DMS53 (cell line): ENCODE results near the gene AMPD1.

Experiments used
- DNase-seq: peaks from one replicate; lab custom pipeline; 2025; lab: John Stamatoyannopoulos, UW

Gene AMPD1

DNA sequence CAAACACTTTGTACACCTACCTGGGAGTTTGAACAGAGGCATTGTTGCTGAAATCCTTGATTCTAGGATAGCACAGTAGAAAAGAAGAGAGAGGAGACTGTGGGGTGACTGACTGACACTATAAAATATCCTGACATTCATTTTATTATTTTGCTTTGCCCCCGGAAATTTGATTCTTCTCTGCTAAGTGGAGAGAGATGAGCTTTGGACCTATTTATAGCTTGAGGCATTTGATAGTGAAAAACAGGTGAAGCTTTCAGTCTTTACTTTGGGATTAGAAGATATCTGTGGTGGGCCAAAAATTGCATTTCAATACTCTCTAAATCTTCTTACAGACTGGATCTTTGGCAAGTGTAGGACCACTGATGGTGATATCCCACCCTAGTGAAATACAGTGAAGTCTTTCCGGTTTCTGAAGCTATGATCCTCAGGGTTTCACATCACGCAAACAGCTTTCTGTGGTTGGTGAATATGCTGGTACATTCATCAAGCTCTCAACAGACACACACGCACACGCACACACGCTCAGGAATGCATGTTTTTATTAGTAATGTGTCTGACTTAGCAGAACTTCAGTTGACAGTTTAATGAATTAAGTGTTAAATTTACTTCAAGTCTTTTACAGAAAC lies at the start of gene AMPD1:
Gene AMPD1 (minus strand): TSS at position 117 of the 629 bp plus-strand sequence. CDS start 75 bp downstream, at position 42.
- DNase-seq: no peak

DNA sequence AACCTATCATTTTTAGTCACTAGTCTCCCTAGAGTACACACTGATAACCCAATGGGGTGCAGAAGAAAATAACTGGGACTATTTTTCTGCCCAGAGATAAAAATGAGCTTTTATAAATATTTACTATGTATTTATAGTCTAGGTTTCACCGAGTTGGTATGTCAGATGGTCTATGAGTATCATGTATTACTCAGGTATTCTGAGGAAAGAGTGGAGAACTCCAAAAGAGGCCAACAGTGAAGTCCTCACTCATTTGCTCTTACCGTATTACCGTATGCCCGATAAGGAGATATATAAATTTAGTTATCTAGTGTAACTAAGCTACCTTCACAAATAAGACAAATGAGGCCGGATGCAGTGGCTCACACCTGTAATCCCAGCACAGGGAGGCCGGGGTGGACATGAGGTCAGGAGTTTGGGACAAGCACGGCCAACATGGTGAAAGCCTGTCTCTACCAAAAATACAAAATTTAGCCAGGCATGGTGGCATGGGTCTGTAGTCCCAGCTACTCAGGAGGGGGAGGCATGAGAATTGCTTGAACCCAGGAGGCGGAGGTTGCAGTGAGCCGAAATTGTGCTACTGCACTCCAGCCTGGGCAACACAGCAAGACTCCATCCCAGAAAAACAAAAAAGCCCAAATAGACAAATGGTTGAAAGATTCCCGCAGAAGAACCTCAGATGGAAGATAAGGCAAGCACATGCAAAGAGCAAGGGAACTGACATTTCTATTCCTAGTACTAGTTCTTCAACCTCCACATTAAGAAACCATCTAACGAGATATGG lies 46.8 kb upstream of the AMPD1 start:
- DNase-seq: no peak

DNA sequence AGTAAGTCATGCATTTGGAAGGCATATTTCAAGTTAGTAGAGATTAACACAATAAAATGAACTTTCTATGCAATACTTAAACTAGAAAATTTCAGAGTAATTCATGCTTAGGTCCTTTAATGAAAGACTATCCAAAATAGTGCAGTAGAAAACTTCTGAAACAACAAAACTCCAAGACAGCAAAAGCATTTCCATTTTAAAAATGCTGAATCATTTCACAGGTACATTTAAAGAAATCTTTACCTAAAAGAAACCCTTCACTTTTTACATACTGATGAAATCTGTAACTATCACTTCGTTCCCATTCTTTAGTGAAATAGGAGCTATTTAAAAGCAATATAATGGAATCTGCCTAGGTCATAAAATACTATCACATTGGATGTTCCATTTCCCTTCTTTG lies 45.0 kb upstream of the AMPD1 start:
- DNase-seq: no peak

DNA sequence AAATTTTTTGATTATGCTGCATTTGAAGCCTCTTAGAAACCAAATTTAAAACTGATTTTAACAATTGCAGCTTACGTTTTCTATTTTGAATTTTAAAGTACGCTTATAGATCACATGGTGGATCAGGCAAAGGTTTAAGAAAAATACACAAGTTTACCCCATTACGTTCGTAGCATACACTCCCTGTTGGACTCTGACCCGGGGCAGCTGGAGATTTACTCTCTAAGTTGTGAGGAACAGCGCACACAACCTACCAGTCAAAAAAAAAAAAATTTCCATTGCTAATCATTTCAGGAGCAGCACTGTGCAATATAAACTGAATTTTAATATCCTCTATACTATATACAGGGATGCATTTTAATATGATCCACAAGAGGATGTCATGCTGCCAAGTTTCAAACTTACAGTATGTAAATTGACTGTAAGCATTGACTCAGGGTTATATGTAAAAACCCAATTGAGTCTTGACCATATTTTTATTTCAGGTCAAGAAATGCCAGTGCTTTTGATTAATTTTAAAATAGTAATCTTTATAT lies 42.0 kb upstream of the AMPD1 start:
- DNase-seq: no peak

DNA sequence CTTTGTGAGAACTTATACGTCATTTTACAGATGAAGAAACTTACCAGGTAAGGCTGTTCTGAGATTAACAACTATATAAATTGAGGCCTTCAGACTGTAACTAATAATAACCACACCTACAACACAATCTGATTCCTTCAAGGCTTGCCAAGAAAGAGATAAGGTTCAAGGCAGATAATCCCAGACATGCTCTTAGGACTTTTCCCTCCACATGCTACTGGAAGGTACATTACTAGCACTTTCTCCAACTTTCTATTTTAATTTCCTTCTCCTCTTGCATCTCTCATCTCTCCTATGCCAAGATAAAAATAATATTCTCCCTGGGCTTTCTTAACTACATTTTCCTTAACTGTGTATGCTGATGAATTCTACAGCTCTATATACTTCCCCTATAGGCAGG lies 40.1 kb upstream of the AMPD1 start:
- DNase-seq: no peak

DNA sequence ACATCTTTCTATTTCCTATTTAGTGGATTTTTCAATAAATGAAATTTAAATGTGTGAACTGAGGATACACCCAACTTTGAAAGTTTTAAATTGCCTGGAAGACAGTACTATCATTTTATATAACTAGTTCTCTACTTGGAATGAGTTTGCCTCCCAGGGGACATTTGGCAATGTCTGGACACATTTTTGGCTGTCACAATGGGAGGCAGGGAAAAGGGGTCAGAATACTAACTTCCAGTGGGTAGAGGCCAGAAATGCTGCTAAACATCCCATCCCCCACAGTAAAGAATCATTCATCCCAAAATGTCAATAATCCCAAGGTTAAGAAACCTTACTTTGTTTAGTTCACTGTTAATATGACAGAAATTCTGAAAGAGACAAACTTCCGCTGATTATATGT lies 34.4 kb upstream of the AMPD1 start:
- no peak for DNase-seq

DNA sequence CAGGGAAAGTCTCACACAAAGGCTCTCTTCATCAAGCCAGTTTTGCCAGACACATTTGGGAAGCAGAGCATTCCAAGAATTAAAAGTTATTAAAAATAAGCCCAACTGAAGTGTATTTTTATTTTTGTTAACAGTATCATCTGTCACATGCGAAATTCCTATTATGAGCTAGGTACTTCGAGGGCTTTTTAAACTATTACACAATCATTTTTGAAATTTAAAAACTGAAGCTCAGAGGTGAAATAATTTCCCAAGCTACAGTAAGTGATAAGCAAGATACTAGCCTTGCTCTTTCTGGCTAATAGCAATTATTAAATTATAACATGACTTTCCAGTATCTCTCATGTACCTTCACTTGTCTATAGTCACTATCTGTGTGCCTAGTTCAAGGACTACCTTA lies 33.2 kb upstream of the AMPD1 start:
- no peak for DNase-seq

DNA sequence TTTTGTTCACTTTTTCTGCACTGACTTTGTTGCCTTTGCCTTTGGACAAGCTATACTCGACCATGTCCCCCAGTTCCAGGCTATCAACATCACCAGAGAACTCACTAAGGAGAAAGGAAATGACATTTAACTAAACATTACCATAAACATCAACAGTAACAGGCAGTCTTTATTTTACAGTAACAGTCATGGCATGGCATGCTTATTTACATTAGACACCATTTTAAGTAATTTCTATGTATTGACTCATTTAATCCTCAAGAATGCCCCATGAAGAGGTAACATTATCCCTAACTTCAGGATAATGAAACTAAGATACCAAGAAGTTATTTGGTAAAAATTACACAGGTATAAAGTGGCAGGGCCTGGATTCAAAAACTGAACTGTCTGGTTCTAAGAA lies 29.9 kb upstream of the AMPD1 start:
- no peak for DNase-seq

DNA sequence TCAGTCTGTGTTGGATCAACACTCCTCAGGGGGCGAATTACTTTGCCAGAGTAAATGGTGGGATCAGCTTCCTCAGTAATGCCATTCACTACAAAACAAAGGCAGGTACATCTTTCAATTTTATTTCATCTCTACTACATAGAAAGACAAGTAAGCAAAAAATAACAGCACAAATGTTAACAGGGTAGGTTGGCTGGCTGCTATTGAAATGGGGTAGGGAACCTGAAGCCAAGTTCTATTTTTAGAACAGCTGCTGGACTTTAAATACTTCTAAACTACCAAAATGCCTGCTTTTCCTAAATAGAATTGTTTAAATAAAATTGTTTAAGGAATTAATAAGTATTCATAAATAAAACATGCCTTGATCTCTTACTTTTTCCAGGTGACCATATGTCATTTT lies 28.6 kb upstream of the AMPD1 start:
- no peak for DNase-seq

DNA sequence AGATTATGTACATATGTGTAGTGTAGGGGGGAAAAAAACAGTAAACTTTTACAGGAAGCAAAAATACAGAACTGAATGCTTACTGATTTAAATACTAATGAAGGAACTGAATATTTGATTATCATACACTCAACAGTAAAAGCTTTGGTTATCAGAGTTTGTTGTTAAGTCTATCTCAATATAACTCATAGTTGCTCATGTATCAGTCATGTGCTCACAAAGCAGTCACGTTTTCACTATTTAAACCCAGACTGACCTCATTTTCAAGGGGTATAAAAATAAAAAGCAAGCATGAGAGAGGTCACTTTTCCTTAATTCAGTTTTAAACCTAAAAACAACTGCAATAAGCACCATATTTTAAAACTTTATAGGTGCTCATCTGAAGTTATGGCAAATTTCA lies 28.1 kb upstream of the AMPD1 start:
- no peak for DNase-seq

DNA sequence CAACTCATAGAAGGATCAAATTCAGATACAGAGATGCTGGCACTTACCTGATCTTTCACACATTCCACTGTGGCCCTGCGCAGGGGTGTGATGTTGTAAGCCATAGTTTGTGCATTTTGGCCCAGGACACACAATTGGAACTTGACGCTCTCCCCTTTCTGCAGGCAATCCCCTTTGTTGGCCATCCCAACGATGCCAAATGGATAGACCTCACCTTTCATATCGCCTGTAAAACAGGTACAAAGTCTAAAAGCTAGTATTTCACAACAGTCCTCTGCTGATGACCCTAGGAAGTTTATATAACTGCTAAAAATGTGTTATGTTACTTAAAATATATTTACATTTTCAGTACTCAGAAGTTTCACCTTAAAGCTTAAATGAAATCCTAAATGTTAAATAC lies 25.1 kb upstream of the AMPD1 start:
- DNase-seq: no peak

DNA sequence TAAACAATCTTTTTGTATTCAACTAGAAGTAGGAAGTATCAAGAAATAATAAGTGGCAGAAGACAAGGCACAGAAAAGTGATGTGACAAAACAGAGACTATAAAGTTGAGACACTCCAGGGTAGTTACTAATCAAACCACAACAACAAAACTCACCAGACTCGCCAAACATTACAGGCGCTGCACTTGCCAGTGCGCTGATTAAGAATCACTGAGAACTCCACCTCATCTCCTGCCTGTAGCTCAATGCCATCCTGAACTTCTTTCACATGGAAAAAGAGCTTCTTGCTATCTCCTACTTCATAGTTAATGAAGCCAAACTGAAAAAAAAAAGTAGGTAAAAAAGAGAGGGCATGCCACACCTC lies 24.1 kb upstream of the AMPD1 start:
- DNase-seq: no peak

DNA sequence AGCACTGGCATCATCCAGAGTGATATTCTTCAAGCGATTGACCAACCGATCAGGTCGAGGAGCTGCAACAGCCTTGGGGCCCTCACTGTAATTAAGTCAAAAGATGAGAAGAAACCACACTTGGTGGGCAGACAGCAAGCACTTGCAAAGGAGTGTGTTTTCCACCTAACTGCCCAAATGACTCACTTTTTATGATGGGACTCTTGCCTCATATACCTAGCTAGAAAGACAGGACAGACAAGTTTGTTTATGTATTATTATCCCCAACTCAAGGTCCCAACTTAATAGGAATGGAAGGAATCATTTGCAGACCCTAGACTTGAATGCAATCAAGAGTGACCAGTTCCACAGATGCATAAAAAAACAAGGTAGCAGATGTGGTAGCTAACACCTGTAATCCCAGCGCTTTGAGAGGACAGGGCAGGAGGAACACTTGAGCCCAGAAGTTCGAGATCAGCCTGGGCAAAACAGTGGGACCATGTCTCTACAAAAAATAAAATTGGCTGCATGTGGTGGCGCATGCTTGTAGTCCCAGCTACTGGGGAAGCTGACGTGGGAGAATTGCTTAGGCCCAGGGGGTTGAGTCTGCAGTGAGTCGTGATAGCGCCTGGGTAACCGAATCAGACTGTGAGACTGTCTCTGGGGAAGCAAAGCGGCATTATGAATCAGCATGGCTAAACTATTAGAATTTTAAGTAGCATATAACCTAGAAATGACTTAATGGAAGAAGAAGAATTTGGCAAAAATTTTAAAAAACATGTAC lies 23.5 kb upstream of the AMPD1 start:
- peak; percentile 24 for DNase-seq

DNA sequence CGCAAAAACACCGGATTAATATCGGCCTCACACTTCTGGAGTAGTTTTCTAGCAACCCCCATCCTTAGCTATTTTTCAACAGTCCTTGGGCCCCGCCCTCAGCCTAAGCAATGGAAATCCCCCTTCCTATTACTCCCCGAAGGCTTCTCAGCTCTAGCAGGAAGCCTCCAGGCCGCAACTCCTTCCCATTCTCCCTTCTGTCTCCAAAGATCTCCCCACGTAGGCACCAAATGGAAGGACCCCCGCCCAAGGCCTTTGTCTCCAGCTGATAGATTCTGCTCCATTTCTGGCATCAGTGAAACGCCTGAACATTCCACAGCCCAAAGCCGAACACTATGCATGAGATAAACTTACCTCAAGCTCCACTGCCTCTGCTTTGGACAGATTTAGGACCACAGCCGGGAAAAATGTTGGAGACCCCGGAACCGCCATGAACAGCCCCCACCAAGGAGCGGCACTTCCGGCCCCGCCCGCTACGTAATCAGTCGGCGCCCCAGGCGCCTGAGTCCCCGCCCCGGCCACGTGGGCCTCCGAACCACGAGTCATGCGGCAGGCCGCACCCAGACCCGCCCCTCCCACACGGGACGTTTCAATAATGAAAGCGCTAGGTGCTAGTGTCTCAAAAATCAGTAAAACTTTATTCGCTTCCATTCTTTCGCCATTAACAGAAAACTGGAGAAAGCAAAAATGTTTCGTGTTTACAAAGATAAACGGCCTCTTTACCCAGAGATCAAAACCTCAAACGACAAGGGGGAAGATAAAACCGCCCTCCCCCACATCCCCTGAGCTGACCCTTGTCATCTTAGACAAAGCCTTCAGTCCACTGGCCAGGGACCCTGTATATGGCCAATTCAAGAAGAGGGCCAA lies 21.2 kb upstream of the AMPD1 start, which contains the start of gene NRAS:
Gene NRAS (minus strand): TSS at position 468 of the 867 bp plus-strand sequence. CDS start 611 bp downstream, outside the sequence.
- DNase-seq: peak; percentile 95

DNA sequence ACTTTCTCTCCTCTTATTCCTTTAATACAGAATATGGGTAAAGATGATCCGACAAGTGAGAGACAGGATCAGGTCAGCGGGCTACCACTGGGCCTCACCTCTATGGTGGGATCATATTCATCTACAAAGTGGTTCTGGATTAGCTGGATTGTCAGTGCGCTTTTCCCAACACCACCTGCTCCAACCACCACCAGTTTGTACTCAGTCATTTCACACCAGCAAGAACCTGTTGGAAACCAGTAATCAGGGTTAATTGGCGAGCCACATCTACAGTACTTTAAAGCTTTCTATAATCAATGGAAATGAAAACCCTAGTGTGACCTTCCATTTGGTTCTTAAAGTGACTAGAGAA lies 20.6 kb upstream of the AMPD1 start:
- no peak for DNase-seq

DNA sequence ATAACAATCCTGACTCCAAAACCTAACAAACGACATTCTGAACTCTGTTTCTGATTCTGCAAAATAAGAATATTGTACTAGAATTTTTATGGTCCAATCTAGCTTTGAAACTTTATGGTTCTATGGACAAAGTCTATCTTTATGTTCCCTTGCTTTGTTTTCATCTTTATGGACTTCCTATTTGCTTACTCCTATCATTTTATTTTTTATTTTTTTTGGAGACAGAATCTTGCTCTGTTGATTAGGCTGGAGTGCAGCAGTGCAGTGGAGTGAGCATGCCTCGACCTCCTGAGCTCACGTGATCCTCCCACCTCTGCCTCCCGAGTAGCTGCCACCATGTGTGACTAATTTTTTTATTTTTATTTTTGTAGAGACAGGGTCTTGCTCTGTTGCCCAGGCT lies 17.6 kb upstream of the AMPD1 start:
- no peak for DNase-seq

DNA sequence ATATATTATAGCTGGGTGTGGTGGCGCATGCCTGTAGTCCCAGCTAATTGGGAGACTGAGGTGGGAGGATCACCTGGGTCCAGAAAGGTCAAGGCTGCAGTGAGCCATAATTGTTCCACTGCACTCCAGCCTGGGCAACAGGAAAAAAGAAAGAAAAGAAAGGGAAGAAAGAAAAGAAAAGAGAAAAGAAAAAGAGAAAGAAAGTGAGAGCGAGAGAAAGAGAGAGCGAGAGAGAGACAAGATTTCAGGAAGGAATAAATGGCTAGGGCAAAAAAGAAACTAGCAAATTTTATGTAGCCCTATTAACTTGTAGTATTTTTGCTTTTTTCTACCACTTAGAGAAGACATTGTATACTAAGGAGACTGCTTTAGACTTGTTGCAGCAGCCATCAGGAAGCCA lies 15.0 kb upstream of the AMPD1 start:
- DNase-seq: no peak

DNA sequence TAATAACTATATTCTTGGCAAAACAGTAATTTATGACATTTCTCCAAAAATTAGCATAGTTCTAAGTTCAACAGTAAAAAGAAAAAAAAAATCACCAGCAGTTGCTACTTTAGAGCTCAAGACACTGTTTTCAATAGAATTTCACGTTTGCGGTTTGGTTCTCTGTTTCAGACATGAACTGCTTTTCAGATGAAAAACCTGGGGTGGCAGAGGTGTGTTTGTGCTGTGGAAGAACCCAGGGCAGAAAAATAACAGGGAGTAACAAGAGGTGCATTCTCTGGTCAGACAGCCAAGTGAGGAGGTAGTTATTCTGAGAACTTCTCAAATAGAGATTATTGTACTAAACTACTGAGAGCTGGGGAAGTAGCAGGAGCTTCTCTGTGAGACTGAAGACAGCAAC lies 12.3 kb upstream of the AMPD1 start:
- DNase-seq: no peak

DNA sequence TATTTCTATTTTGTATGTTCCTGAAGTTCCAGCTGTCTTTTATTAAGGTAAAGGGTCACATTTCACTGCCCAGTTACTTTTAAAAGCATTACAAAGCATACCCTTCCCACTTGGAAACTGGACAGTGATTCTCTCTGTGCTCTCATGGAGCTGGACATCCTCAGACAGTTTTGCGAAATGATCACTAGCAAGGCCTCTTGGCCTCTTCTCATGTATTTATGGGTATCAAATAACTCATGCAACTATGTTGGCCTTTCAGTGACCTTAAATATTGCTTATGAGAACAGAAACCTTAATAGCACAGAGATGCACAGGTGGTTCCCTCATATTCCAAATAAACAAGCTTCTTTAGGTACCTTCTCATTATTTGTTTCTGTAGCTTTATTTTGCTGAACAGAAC lies 7.9 kb upstream of the AMPD1 start:
- no peak for DNase-seq

DNA sequence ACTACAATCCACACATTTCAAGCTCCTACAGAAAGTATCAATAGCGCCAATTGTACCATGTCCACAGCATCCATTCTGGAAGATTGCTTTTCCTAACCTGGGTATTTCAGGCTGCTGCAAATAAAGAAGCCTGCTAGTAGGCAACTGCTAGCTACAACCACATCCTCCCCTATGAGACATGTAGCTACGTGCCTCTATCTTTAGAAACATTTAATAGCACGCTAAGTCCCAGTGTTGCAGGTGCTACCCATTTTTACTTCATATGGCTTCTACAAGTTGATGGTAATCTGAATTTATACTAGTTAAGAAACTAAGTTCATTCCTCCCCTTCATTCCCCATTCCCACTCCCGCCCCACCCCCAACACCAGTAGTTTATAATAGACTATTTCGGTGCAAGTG lies 7.4 kb upstream of the AMPD1 start:
- DNase-seq: no peak

DNA sequence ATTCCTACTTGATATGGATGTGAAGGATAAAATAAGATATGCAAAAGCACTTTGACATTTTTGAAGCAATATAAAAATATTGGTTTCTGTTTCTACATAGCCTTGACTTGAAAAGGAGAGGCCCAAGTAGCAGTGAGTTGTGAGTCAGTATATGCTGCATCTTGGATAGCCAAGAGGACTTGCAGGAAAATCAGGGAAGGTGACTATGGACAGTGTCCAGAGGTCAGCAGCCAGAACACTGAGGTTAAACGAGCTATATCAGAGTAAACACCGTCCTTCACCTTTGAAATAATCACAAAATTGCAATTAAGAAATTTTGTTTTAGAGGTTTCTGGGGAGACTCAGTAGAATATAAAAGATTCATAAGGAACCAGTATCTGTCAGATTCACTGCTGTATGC lies 6.6 kb upstream of the AMPD1 start:
- DNase-seq: no peak

DNA sequence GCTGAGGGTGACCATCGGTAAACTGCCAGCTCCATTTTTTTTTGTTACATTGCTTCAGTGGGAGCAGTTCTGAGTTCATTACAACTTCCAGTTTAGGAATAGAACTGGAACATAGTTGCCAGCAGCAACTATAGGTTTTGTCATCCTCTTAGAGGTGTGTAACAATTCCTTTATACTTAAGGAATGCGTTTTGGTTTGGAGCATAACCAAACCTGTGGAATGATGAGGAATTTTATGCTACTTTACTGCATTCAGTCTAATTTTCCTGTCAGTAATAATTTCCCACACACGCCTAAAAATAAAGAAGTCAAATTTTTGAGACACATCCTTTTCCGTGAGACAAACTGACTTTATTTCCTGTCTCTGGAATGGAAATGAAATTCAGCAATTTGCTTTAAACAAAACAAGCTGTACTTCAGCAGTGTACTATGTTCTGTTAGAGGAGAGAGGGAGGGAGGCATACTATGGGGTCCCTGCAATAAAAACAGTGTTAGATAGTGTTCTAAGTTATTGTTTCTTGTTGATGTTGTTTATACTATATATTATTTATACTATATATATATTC lies 4.8 kb upstream of the AMPD1 start:
- DNase-seq: no peak
